ENCODE data around the gene PANK4.
"Not testable (repeated sequence)": the region's sequence is repeated elsewhere in the genome, so short reads cannot be mapped to it uniquely, and the experiment has no call there.

The PANK4 gene

DNA sequence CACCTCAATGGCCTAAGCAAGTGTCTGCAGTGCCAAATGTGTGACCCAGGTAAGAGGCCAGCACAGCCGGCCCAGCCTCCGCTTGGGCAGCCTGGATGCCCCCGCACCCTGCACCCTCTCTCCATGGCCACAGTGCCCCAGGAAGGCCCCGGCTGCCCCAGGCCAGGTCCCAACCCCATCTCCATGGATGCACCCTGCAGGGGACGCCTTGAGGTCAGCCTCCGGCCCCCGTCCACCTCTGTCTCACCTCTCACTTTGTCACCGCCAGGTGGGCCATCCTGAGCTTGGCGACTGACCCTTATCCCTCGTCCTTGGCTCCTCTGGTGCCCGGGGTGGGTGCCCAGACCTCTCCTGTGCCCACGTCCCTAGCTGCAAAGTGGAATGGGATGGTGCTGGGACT, 32.0 kb upstream of the PANK4 start:
- no peak for DNase-seq

DNA sequence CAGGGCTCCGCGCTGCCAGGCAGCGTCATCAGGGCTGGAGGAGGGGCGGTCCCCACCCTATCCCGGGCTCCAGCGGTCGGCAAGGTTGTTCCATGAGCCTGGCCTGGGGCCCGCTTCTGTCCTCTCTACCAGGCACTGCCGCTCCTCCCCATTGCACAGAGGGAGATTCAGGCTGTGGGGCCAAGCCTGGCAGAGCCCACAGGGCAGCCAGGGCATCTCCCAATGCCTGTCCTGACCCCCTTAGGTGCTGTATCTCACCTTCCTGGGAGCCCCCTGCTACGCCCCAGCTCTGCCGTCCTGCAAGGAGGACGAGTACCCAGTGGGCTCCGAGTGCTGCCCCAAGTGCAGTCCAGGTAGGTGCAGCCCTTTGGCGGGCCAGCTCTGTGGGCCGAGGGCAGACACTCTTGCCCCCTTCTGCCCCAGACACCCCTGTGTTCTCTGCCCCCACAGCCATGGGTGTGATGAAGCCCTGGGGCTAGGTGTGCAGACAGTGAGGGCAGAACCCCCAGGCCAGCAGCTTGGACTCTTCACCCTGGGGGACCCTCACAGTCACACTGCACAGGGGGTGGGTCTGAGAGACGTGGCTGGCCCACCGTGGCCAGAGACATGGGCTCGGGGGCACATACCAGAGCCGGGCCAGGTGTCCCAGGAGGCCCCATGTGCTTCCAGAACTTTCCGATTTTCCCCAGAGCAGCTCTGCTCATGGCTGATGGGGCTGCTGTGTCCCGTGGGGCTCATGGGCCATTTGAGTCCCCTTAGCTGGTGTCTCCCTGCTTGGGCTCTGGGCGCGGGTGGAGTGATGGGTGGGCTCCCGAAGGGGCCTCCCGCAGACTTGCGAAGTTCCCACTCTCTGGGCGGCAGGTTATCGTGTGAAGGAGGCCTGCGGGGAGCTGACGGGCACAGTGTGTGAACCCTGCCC, 31.3 kb upstream of the PANK4 start:
- no peak for DNase-seq

DNA sequence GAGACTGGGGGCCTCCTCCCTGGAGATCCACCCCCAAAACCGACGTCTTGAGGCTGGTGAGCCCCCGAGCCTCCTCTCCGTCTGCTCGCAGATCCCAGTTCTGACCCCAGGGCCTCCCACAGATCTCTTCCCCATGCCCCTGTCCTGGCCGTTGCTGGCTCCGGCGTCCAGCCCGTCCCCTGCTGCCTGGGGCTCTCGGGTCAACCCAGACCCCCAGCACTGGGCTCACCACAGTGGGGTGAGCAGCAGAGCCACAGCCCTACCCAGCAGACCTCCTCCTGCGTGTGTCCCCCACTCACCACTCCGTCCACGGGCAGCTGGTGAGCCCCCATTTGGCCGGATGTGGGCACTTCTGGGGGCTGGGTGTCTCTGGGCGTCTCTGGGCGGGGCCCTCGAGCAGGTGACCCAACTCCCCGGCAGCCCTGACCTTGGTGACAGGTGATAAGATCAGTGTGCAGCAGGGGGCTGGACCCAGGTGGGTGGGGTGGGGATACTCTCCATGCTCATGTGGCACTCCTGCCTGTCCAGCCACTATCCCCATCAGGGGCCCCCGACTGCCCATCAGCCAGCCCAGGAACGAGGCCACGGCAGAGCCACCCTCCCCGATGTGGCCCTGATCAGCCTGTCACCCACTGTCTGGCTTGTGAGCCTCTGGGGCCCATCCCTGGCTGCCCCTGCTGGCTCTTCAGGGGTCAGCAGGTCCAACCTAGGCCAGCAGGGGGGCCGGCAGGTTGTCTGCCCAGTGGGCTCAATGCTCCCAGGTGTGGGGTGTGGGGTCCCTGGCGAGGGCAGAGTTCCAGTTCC, 30.5 kb upstream of the PANK4 start:
- no peak for DNase-seq

DNA sequence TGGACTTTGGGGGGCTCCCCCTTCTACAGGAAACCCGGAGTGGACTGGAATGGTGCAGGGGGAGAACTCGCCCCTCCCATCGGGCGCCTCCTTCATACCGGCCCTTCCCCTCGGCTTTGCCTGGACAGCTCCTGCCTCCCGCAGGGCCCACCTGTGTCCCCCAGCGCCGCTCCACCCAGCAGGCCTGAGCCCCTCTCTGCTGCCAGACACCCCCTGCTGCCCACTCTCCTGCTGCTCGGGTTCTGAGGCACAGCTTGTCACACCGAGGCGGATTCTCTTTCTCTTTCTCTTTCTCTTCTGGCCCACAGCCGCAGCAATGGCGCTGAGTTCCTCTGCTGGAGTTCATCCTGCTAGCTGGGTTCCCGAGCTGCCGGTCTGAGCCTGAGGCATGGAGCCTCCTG, 29.9 kb upstream of the PANK4 start, which contains the start of gene TNFRSF14:
Gene TNFRSF14 (plus strand): TSS at position 95 of the 401 bp plus-strand sequence. CDS start 294 bp downstream, at position 389.
- no peak for DNase-seq

DNA sequence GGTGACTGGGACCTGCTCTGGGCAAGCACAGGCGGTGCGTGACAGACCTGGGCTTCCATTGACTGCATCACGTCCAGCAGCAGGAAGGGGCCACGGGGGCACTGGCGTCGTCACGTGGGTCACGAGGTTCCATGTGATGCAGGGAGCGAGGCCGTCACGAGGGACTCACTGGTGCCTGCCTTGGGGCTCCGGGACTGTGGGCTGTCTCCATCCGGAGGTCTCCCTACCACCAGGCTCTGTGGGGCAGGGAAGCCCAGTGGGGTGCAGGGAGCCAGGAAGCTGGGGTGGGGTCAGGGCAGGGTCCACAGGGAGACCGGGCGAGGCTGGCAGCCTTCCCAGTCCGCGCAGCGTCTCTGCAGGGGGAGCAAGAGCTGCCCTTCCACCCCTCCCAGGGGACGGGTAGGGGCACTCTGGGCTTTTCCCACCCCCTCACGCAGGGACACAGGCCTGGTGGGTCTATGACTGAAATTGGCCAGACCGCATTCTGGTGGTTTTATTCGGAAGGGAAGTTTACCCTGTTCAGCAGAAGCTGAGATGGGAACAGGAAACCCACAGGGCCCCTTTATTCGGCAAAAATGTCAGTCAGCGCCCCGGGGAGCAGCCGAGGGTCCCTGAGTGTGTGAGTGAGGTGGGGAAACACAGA, 29.4 kb upstream of the PANK4 start:
- peak; percentile 90 for DNase-seq

DNA sequence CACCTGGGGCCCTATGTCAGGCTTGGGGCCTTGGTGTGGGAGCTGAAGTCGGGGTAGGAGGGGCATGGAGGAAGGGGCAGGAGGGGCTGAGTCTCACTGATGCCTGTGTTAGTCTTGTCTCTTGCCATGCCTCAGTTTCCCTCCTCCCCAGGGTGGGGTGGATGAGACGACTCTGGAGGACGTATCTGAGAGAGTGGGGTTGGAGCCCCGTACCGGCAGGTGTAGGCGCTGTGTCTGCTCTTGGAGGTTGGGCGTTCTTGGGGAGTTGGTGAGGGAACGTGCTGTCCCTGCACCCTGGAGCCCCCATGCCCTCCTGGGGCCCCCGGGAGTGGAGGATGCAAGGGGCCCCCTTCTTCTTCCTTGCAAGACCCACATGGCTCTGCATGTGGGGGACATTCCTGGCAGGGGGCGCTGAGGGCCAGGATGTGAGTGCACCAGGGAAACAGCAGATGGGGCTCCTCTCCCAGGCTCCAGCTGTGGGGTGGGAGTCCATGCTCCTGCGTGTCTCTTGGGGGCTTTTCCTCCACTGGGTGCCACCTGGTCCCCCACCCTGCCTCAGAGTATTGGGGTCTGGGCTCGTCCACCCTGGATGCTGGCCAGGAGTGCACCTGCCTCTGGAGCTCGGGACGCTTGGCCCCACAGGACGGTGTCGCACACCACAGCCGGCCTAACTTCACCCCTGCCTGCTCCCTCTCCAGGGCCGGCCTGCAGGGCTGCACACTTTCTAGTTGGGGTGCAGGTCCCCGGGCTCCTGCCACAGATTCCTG, 28.4 kb upstream of the PANK4 start:
- DNase-seq = peak; percentile 55

DNA sequence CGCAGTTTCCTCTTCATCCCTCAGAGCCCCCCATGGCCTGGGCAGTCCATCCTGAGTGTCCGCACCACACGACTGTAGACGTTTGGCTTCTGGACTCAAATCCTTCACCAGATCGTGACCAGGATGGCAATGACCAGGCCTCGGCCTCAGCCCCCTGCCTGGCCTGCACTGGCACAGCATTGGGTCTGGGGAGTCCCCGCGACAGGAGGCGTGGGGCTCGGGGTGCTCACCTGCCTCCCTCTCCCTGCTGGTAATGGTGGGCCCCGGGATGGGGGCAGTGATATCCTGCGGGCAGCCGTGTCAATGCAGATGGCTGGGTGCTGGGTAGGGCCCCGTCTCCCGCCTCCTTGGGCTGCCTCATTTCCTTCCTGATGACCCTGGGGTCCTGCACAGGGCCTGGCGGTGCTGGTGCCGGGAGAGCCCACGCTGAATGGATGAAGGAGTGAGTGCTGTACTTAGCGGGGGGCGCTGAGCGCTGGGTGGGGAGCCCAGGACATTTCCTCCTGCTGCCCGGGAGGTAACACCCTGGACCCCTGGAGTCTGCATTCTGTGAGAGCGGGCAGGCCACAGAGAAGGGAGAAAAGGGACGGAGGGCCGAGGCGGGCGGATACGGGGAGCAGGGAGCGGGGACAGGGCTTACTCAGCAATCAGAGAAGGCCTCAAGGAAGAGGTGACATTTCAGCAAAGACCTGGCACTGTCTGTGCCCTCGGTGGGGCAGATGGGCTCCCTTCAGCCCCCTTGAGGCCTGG, 27.6 kb upstream of the PANK4 start:
- no peak for DNase-seq

DNA sequence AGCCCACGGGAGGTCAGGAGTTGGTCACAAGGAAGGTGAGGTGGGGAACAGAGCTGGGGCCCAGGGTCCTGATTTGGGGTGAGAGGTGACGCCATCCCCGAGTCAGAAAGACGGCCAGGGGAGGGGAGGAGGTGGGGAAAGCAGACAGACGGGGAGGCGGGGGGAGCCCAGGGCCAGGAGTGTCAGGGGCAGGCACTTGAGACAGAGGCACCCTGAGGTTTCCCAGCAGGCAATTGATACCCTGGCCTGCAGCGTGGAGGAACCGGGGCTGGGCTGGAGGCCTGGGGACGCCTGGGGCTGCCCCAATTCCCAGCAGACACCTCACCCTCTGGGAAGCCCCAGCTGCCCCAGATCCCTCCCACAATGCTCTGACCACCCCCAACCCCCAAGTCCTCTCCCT, 26.7 kb upstream of the PANK4 start:
- not testable (repeated sequence) for DNase-seq

DNA sequence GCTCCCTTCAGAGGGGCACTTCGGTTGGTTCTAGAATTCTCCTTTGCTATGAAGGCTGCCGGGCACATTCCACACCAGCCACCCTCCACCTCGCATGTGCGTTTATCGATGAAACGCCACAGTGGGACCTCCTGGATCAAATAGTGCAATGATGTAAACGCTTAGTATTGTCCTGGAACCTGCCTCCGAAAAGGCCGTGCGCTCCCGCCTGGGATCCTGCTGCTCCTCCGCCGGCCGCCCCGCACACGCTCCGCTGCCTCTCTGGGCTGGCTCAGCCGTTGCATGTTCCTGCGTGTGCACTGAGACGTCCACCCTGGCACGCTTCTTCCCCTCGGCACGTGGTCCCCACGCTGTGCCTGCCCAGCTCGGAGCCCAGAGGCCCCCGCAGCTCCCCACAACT, 25.8 kb upstream of the PANK4 start:
- no peak for DNase-seq

DNA sequence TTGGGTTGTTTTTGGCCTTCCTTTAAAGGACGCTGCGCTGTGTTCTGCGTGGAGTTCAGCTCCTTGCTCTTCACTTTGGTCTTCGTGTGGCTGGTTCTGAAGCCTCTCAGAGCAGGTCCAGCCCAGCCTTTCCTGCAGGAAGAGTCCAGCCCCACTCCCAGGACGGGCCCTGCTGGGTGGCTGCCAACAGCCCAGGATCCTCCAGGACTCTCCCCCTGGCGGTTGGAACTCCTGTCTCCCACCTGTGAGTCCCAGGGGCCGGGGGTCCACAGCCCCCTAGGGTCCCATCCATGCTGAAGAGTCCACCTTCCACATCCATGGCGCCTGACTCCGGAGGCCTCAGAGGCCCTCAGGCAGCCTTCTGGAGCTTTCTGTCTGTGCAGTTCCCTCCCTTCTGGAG, 25.1 kb upstream of the PANK4 start:
- not testable (repeated sequence) for DNase-seq

DNA sequence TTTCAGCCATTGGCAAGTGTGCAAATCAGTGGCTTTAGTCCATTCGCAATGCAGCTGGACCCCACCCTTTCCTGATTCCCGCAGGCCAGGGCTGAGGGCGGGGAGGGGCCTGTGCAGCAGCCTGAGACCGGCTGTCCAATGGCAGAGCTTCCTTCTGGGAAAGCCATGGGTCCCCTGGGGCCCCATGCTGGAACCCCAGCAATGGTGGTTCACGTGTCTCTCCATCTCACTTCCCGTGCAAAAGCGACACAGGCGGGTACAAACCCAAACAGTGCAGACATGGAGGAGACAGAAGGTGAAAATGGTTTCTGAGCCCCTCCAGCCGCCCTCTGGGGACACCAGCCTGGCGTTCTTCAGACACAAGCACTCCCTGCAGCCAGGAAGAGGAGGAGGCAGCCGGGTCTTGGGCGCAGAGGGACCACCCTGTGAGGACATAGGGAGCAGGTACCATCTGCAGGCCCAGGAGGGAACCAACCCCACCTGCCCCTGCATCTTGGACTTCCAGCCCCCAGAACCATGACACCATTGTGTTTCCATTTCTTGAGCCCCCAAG, 24.0 kb upstream of the PANK4 start:
- not testable (repeated sequence) for DNase-seq

DNA sequence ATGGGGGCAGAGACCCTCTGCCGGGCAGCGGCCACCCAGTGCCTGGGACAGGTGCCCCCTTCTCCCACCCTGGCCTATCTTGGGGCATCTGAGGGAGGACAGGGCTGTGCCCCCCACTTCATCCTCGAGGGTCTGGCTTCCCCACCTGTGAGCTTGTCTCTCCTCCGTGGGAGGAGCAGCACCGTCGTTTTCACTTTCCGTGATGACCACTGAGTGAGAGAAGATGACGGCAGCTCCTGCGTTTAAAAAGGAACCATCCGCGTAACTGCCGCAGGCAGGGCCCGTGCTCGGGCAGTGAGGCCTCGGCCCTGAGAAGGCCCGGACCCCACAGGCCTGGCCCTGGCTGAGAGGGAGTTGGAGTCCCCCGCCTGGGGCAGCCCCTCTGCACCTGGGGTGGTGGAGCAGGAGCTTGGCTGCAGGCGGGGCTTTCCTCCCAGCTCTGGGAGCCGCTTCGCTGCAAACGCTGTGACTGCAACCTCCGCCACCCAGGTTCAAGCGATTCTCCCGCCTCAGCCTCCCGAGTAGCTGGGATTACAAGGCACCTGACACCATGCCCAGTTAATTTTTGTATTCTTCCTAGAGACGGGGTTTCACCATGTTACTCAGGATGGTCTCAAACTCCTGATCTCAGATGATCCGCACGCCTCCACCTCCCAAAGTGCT, 23.1 kb upstream of the PANK4 start:
- DNase-seq = not testable (repeated sequence)

DNA sequence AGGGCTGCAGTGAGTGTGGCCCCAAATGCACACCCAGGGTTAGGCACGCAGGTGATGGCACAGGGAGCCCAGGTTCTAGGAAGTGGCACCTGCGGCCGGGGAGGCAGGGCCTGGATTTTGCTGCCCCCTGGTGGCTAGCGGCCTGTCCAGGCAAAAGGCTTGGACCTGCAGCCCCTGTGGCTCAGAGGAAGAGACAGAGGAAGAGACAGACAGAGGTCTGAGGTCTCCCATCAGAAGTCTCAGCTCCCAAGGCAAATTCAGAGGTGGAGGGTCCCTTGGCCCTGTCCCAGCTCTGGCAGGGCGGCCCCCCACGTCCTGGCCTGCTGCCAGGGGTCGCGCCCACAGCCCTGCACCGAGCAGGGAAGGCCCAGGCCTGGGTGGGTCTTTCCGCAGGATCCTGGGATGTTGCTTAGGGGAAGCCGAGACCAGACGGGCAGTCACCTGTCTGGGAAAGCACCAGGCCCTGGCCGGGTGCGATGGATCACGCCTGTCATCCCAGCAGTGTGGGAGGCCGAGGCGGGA, 21.7 kb upstream of the PANK4 start:
- peak; percentile 59 for DNase-seq

DNA sequence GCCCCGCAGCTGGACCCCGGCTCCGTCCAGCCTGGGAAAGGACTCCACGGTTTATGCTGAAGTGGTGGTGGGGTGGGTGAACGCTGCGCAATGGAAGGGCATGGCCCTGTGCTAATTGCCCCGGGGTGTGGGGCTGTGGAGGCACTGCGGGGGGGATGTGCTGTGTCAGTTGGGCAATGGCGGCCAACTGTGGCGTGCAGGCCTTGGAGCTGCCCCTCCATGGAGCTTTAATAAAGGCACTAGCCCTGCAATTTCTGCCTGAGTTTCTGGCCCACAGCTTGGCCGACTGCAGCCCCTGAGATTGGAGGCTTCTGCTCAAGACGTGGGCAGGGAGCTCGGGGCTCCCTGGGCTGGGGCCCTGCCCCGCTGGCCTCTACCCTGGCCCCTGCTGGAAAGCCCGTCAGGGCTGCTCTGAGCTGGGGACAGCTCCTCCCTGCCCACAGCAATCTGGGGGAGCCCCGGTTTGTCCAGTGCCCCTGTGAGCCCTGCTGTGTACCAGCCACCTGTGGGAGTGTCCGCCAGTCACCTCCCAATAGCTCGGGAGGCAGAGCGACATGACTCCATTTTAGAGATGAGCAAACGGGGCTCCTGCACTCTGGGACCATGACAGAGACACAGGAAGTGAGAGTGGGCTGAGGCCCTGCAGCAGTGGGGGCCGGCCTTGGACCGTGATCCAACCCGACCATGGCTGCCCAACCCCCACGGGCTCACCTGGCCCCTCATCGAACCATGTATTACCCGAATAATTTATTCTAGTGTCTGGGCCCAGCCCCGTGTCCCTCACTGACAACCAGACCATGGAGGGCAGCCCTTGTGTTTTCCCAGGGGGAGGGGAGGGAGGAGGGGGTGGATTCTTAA, 21.0 kb upstream of the PANK4 start:
- DNase-seq = no peak

DNA sequence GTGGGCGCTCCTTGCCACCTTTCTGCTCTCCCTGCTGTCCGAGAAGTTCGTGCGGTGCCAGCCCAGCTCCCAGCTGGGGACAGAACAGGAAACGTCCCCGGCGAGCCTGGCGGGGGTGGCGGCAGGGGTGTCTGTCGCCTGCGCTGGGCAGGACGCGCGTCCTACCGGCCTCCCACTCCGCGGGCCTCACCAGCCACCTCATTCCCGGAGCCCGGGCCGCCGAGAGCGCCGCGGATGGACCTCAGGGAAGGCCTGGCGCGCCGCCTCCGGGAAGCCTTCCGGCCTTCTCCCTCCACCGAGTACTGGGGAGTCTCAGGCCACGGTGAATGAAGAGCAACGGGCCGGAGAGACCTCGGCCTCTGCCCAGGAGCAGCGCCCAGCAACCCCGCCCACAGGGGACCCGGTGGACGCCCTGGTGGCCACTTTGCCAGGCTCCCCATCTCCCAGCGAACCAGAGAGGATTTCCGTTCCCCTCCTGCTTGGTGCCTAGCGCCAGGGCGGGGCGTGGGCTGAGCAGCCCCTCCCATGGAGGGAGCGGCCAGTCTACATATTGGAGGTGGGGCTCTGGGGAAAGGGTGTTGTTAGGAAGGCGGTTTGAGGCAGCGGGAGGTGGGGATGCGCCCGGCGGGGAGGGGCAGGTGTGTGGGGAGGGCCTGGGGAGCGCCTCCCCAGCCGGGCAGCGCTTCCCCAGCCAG, 20.3 kb upstream of the PANK4 start:
- peak; percentile 84 for DNase-seq

DNA sequence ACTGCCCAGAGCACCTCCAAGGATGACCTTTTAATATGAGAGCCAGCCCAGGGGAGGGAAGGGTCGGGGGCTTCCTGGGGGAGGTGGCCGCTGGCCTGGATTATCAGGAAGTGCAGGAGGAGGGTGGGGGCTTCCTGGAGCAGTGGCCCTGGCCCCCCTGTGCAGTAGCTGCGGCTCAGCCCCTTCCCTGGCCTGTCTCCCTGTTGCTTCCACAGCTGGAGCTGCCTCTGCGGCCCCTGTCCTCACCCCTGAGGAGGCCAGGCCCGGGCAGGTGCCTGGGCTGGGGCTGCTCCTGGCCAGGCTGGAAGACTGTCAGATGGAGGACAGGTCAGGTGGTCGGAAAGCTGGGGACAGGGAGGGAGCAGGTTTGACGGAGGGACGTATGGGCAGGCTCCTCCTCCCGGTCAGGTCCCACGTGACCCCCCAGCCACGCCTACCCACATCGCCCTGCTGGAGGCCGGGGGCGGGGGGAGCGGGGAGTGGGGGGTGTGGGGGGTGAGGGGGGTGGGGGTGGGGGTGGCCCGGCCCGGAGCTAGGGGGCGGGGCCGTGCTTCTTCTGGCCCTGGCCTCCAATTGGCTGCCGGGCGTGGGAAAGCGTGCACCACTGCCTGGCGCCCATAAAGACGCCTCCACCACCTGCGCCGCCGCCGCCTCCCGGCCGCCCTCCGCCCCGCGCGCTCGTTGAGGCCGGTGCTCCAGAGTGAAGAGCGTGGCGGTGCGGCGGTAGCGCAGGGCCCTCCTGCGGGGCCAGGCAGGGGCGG, 19.5 kb upstream of the PANK4 start:
- DNase-seq = peak; percentile 84

DNA sequence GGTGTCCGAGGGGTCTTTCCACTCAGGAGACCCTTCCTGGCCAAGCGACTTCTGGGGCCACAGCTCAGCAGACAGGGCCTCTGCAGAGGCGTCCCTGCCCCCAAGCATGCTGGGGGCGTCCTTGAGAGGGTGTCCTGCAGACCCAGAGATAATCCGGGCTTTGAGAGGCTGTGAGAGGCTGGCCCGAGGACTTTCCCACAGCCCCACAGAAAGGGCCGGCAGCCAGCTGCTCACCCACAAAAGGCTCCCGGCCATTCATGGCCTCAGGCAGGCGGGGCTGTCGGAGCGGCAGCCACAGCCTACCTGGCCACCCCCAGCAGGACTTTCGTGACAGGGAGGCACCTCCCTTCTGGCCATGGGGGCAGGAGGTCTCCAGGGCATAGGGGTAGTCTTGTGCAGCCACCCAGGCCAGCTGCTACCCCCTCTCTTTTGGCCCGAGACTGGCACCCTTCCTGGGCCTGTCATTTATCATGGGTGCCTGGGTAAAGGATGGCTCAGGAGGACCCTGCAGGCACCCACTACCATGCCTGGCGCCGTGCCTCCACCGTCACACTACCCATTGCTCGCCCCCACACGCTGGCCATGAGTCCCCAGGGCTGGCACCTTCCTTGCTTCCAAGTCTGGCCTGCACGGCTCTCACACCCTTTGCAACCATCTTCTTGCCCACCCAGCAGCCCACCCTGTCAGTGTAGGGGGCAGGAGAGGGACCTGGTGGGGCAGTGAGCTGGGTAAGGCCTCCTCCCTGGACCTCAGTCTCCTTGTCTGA, 18.7 kb upstream of the PANK4 start:
- no peak for DNase-seq

All from GDM1 (cell line).